Gastroesophageal sphincter (tissue), 4 donors: ENCODE data around the gene VAMP8. TPM values are rescaled to one million over a fixed set of nuclear protein-coding genes. Genes with fewer than 3 reads are reported as not detected.

Experiments used
- ATAC-seq: fragments of 150-250 bp; one replicate; pipeline ENCODE4 v1.9.1; 2016; ENCODE audit warnings: mild to moderate bottlenecking, moderate library complexity
- H3K27ac ChIP-seq, 4 donors: fragments of 200-600 bp; sonication (generic) in 3 of 4; 1 replicate in 3 of 4; 2 replicates in 1 of 4; pipeline ENCODE4 v1.5.1; 2016 to 2019
- H3K27me3 ChIP-seq: fragments of 200-600 bp; sonication (generic); one replicate; pipeline ENCODE4 v1.5.1; 2019
- H3K36me3 ChIP-seq, 2 donors: fragments of 200-600 bp; sonication (generic); one replicate each; pipeline ENCODE4 v1.5.1; 2019; ENCODE audit warnings: control low read depth in 1 of 2
- H3K4me1 ChIP-seq, 3 donors: fragments of 200-600 bp; sonication (generic); 1 replicate in 2 of 3; 2 replicates in 1 of 3; pipeline ENCODE4 v1.5.1; 2016 to 2019; ENCODE audit warnings: control low read depth in 2 of 3
- H3K4me3 ChIP-seq, 2 donors: fragments of 200-600 bp; sonication (generic); one replicate each; pipeline ENCODE4 v1.5.1; 2019; ENCODE audit warnings: mild to moderate bottlenecking in 1 of 2, moderate library complexity in 1 of 2
- H3K9me3 ChIP-seq, 3 donors: fragments of 200-600 bp; sonication (generic); one replicate each; pipeline ENCODE4 v1.5.1; 2017 to 2019; ENCODE audit warnings: control low read depth in 2 of 3
- CTCF ChIP-seq, 4 experiments: fragments of 200-600 bp in 2 of 4; fragments of 450-650 bp in 2 of 4; sonication (generic) in 1 of 4; IDR thresholded peaks; one replicate each; pipeline ENCODE4 v1.5.1; 2017 to 2019; ENCODE audit warnings: antibody characterized with exemption in 4 of 4, mild to moderate bottlenecking in 2 of 4, moderate library complexity in 2 of 4
- EP300 ChIP-seq: sonication (generic); formaldehyde crosslinking; IDR thresholded peaks from one replicate; pipeline ENCODE4 v1.6.1; 2017; ENCODE audit warnings: antibody characterized with exemption, mild to moderate bottlenecking
- POLR2A ChIP-seq, 2 donors: fragments of 450-650 bp; IDR thresholded peaks; one replicate each; pipeline ENCODE4 v1.6.1; 2017; ENCODE audit warnings: antibody characterized with exemption in 2 of 2, mild to moderate bottlenecking in 2 of 2, moderate library complexity in 1 of 2
- POLR2AphosphoS5 ChIP-seq: sonication (generic); formaldehyde crosslinking; IDR thresholded peaks from one replicate; pipeline ENCODE4 v1.6.1; 2017; ENCODE audit warnings: antibody characterized with exemption
- WGBS, 2 donors: methylation state at CpG; one replicate each; pipeline ENCODE4 v1.1.5; 2018; ENCODE audit warnings: low coverage in 1 of 2; 5-methylcytosine and 5-hydroxymethylcytosine counted together
- total RNA-seq, 4 donors: library from RNA; depleted of rRNA; stranded (reverse); fragments of >200 nt; gene quantifications; one replicate each; pipeline ENCODE4 v1.1.0, GENCODE V29; 2016

The VAMP8 gene
- total RNA-seq, 4 donors from 2014 or later: 4.9 to 30.5 (median 13.6) TPM; not detected in 1

- TF ChIP-seq POLR2A (IDR thresholded peaks at IDR 0.05): no peak
- TF ChIP-seq CTCF (IDR thresholded peaks at IDR 0.05): no peak
- TF ChIP-seq EP300: no peak
- TF ChIP-seq POLR2AphosphoS5: no peak
- Histone ChIP-seq H3K4me3 (no peak overlapping the region), H3K4me1 (peaks cover 0 to 36% (median 4%) of the 10 kb centered on the region in 3 donors), H3K9me3 (no peaks in the 10 kb centered on the region), H3K36me3 (peaks cover 3 to 93% of the 10 kb centered on the region in 2 donors), H3K27me3 (no peaks in the 10 kb centered on the region), H3K27ac (peak overlapping the region in 3 of 4 donors; percentile 13 to 73 (median 14))
- ATAC-seq: no peak
- WGBS, 2 donors: 38 to 57% methylated on average over 3 to 4 of the region's 6 CpGs
Measured at GRCh38 chr2:85547859-85548607, 29.4 kb upstream of the VAMP8 start.

GRCh38 chr2:85548608-85548900 is 28.8 kb upstream of the VAMP8 start:
- ATAC-seq: no peak
- Histone ChIP-seq H3K36me3 (peaks cover 0 to 93% of the 10 kb centered on the region in 2 donors), H3K4me3 (no peak overlapping the region), H3K4me1 (peaks cover 0 to 30% (median 4%) of the 10 kb centered on the region in 3 donors), H3K9me3 (no peaks in the 10 kb centered on the region), H3K27ac (peak overlapping the region in 1 of 4 donors; percentile 13), H3K27me3 (no peaks in the 10 kb centered on the region)
- 46 to 58% methylated on average over 2 of the region's 2 CpGs for WGBS, 2 donors
- no peak for TF ChIP-seq EP300
- no peak for TF ChIP-seq POLR2AphosphoS5
- no peak for TF ChIP-seq POLR2A (IDR thresholded peaks at IDR 0.05)
- TF ChIP-seq CTCF (IDR thresholded peaks at IDR 0.05): no peak

- WGBS, 2 donors: 89 to 90% methylated on average over 6 to 10 of the region's 10 CpGs
- Histone ChIP-seq H3K4me1 (peaks cover 0 to 25% (median 4%) of the 10 kb centered on the region in 3 donors), H3K27ac (peak overlapping the region in 1 of 4 donors; percentile 42), H3K4me3 (no peak overlapping the region), H3K36me3 (peaks cover 0 to 93% of the 10 kb centered on the region in 2 donors), H3K9me3 (no peaks in the 10 kb centered on the region), H3K27me3 (no peaks in the 10 kb centered on the region)
- ATAC-seq: no peak
- TF ChIP-seq POLR2AphosphoS5 (no peak), CTCF (IDR thresholded peaks at IDR 0.05) (no peak), POLR2A (IDR thresholded peaks at IDR 0.05) (no peak), EP300 (no peak)
Measured at GRCh38 chr2:85549095-85549494, 28.3 kb upstream of the VAMP8 start.

- H3K4me3 ChIP-seq: no peak overlapping the region
- TF ChIP-seq POLR2A (IDR thresholded peaks at IDR 0.05) (no peak), POLR2AphosphoS5 (no peak), EP300 (no peak), CTCF (IDR thresholded peaks at IDR 0.05) (no peak)
- ATAC-seq: peak; percentile 11
- H3K36me3 ChIP-seq: peaks cover 0 to 93% of the 10 kb centered on the region in 2 donors
- 32 to 44% methylated on average over 3 to 4 of the region's 4 CpGs for WGBS, 2 donors
- no peaks in the 10 kb centered on the region for H3K9me3 ChIP-seq
- H3K27ac ChIP-seq: peak overlapping the region in 1 of 4 donors; percentile 42
- no peaks in the 10 kb centered on the region for H3K27me3 ChIP-seq
- peaks cover 0 to 18% (median 0%) of the 10 kb centered on the region in 3 donors for H3K4me1 ChIP-seq
Measured at GRCh38 chr2:85549826-85550225, 27.6 kb upstream of the VAMP8 start.

GRCh38 chr2:85550486-85550885 is 26.9 kb upstream of the VAMP8 start:
- Histone ChIP-seq H3K4me3 (no peak overlapping the region), H3K36me3 (peaks cover 0 to 93% of the 10 kb centered on the region in 2 donors), H3K9me3 (no peaks in the 10 kb centered on the region), H3K27ac (peak overlapping the region in 2 of 4 donors; percentile 22 to 42), H3K4me1 (peaks cover 0 to 11% (median 0%) of the 10 kb centered on the region in 3 donors), H3K27me3 (no peaks in the 10 kb centered on the region)
- TF ChIP-seq POLR2AphosphoS5: no peak
- TF ChIP-seq POLR2A (IDR thresholded peaks at IDR 0.05): no peak
- no peak for TF ChIP-seq CTCF (IDR thresholded peaks at IDR 0.05)
- TF ChIP-seq EP300: no peak
- WGBS, 2 donors: 77 to 87% methylated on average over 8 of the region's 10 CpGs
- ATAC-seq: no peak
